Panc1 (cell line): Measurements from ENCODE around the gene MTHFR.

ENCODE experiments used
- REST ChIP-seq, 2 experiments: IDR thresholded peaks; 2 replicates each; pipeline ENCODE4 v1.6.1; 2011 to 2012; ENCODE audit warnings: low read depth in 2 of 2, control low read depth in 1 of 2, low read length in 1 of 2, mild to moderate bottlenecking in 1 of 2, moderate library complexity in 1 of 2; ENCODE audit not compliant: insufficient read depth in 1 of 2
- TF ChIP-seq, protein P1 (sequence below): fragments of 450-650 bp; IDR thresholded peaks from 2 replicates; pipeline ENCODE4 v1.5.1; 2017; ENCODE audit warnings: mild to moderate bottlenecking

DNA sequence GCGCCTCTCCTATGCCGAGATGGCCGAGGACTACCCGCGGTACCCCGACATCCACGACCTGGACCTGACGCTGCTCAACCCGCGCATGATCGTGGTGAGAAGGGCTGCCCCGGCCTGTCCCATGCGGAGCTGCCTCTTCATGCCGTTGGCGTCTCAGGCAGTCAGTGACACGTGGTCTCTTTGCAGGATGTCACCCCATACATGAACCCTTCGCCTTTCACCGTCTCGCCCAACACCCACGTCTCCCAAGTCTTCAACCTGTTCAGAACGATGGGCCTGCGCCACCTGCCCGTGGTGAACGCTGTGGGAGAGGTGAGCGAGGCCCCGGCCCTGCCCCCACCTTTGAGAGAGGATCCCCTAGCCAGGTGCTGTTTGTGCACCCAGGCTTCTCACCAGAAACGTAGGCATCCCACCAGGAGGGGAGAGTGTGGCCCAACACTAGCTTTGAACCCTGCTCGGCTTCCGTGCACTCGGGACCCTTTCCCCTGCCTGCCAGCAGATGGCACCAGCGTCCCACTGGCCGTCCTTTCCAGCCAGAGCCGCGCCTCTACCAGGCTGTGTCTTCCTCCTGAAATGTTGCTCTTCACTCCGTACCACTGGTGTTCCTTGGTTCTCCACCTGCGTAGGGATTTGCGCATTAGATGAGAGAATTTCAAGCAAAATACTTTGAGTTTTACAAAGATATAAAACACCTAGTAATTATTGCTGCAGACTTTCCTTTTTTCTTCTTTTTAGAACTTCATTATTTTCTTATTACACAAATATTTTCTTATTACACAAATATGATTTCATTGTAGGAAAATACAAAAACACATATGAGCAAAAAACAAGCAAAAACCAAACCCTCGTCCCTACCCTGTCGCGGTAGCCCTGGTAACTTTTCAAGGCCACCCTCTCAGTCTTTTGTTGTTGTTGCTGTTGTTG is 32.8 kb upstream of the MTHFR start:
- TF ChIP-seq REST (IDR thresholded peaks at IDR 0.05; ENCODE audit: insufficient read depth in 1 of 2, low read depth in 2 of 2, low read length in 1 of 2), result peak in 1 of 2 experiments; percentile 51; a peak in 1 of 4 replicates
- TF ChIP-seq, protein P1, sequence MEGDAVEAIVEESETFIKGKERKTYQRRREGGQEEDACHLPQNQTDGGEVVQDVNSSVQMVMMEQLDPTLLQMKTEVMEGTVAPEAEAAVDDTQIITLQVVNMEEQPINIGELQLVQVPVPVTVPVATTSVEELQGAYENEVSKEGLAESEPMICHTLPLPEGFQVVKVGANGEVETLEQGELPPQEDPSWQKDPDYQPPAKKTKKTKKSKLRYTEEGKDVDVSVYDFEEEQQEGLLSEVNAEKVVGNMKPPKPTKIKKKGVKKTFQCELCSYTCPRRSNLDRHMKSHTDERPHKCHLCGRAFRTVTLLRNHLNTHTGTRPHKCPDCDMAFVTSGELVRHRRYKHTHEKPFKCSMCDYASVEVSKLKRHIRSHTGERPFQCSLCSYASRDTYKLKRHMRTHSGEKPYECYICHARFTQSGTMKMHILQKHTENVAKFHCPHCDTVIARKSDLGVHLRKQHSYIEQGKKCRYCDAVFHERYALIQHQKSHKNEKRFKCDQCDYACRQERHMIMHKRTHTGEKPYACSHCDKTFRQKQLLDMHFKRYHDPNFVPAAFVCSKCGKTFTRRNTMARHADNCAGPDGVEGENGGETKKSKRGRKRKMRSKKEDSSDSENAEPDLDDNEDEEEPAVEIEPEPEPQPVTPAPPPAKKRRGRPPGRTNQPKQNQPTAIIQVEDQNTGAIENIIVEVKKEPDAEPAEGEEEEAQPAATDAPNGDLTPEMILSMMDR, result peak; percentile 100
